Activated T-cell treated with anti-CD3 and anti-CD28 coated beads for 24 hours (primary cell): ENCODE data around the gene SLC5A1.

Experiments
- DNase-seq: peaks from one replicate; pipeline ENCODE4 v3.0.0-alpha.2; 2020; ENCODE audit warnings: low read depth

Gene SLC5A1

DNA sequence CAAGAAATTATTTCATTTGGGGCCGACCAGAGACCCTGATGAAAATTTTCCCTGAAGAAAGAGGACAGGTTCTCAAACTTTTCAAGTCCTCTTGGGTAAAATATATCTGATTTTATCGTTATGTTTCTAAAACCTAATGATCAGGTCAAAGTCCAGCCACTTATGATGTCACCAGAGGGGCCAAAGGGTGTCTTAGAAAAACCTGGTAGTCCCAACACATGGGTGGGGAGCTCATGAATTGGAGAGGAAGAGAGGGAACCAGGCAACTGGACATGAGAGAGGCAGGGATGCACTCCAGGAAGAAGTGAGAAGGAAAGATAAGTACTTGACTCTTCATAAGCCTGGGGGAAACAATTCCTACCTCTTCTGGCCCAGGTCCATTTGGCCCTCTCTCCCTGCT, 9.2 kb downstream of the SLC5A1 start:
- no peak for DNase-seq

GRCh38 chr22:32052936-32053791, 10.1 kb downstream of the SLC5A1 start:
- DNase-seq = no peak

GRCh38 chr22:32055069-32055468, 12.0 kb downstream of the SLC5A1 start:
- DNase-seq = no peak

- DNase-seq = no peak
Observed at GRCh38 chr22:32058656-32059260, 15.7 kb downstream of the SLC5A1 start.

DNA sequence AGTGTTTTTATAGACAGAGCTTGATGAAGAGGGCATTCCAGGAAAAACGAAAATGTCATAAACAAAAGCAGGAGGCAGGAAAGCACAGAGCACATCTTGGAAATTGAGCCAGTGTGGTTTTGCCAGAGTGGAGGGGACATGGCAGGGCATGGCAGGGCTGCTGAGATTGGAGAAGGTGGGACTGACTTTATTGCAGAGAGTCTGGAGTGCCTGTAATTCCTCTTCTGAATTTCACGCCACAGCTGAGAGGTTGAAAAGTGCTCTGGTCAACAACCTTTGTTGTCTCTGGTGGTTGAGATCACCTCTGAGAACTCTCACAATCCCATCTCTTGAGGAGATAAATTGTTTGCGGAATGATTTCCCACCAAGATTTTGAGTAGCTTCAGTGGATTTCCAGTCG, 16.4 kb downstream of the SLC5A1 start:
- DNase-seq = no peak

DNA sequence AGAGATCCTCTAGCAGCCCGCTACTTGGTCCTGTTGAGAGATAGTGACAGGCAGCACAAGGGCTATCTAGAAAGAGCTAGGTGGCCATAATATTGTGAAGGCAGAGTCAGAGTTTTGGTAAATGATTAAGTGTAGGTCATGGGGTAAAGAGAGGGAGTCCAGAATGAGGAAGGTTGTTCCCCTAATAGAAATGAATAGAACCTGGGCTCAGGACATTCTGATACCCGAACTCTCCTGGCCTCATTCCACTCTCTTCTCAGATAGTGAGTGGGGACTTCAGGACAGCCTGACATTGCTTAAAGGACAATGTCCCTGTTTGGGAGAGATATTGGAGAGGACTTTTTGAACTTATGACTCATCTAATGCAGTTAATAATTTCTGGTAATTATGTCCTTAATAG, 20.6 kb downstream of the SLC5A1 start:
- no peak for DNase-seq

DNA sequence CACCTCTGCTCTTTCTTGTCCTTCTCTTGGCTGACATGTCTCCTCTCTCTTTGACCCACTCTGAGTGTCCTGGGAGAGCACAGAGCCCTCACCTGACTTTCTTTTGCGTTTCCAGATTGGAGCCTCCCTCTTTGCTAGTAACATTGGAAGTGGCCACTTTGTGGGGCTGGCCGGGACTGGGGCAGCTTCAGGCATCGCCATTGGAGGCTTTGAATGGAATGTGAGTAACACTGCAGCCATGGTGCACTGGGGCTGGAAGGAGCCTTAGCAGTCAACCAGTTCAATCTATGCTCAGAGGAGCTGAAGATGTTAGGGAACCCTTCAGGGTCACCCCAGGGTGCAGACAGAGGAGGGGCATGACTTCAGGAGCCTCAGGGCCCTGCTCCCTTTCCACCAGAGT, 23.8 kb downstream of the SLC5A1 start:
- DNase-seq = no peak

DNA sequence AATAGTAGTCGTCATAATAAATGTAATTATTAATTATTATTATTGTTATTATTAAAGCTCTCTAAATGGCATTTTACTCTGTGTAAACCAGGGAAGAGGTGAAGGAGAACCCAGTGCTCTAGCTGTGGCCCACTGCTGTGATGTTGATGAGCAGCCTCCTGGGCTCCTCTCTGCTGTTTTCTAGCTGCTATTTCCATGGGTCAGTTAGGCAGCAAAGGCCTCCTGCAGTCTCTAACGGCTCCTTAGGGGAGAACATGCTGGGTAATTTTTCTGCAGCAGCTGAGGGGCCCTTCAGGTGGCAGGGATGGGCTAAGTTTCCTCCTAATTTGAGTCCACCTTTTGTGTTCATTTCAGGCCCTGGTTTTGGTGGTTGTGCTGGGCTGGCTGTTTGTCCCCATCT, 24.6 kb downstream of the SLC5A1 start:
- no peak for DNase-seq

DNA sequence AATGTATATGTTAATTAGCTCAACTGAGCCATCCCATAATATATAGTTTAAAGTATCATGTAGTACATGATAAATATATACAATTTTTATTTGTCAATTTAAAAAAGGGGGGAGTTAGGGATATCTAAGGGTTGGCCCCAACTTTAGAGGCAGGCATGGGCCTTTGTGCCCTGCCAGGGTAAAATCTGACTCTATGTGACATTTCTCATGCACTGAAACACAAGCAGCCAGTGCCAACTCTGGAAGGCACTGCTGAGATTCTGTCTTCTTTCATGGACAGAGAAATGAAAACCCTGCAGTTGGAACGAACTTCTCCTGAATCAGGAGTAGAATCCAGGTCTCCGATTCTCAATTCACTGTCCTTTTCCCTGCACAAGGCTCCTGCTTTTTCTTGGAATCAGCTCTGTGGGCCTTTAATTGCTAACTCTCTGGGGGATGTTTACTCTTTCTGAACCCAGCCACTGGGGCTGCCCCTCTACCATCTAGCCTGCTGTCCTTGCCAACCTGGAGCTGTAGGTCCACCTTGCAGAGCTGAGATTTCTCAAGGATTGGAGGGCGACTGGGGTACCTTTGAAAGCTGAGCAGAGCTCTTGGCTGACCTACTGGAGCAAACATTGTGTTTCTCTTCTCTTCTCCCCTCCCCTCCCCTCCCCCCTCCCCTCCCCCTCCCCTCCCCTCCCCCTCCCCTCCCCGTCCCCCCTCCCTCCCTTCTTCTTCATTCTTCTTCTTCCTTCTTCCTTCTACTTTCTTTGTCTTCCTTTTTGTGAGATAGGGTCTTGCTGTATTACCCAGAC, 26.7 kb downstream of the SLC5A1 start:
- DNase-seq = no peak

- DNase-seq = no peak
Observed at GRCh38 chr22:32073262-32073661, 30.2 kb downstream of the SLC5A1 start.

GRCh38 chr22:32073823-32074380, 30.8 kb downstream of the SLC5A1 start:
- no peak for DNase-seq

GRCh38 chr22:32075997-32076760, 33.1 kb downstream of the SLC5A1 start:
- no peak for DNase-seq

DNA sequence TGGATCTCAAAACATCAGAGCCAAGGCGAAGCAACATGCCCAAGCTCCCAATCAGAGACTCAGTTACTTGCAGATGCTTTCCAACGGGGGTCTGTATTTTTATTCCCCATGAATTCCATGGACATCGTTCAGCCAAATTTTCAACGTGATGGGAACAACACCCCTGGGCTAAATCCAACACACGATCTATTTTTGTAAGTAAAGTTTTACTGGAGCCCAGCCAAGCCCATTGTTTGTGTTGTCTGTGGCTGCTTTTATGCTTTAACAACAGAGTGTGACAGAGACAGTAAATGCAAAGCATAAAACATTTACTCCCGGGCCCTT, 33.7 kb downstream of the SLC5A1 start:
- DNase-seq = no peak

DNA sequence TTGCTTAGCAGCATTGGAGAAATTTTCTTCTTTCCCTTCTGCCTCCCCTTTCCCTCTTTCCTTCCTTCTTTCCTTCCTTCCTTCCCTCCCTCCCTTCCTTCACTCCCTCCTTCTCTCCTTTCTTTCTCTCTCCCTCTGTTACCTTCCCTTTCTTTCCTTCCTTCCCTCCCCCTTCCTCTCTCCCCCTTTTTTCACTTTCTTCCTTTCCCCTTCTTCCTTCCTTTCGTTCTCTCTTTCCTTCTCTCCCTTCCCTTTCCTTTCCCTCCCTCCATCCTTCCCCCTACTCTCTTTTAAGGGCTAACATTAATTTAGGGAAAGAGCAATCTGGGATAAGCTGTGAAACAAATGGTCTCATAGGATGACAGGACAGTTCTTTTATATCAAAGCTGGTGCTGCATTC, 34.1 kb downstream of the SLC5A1 start:
- DNase-seq = no peak

DNA sequence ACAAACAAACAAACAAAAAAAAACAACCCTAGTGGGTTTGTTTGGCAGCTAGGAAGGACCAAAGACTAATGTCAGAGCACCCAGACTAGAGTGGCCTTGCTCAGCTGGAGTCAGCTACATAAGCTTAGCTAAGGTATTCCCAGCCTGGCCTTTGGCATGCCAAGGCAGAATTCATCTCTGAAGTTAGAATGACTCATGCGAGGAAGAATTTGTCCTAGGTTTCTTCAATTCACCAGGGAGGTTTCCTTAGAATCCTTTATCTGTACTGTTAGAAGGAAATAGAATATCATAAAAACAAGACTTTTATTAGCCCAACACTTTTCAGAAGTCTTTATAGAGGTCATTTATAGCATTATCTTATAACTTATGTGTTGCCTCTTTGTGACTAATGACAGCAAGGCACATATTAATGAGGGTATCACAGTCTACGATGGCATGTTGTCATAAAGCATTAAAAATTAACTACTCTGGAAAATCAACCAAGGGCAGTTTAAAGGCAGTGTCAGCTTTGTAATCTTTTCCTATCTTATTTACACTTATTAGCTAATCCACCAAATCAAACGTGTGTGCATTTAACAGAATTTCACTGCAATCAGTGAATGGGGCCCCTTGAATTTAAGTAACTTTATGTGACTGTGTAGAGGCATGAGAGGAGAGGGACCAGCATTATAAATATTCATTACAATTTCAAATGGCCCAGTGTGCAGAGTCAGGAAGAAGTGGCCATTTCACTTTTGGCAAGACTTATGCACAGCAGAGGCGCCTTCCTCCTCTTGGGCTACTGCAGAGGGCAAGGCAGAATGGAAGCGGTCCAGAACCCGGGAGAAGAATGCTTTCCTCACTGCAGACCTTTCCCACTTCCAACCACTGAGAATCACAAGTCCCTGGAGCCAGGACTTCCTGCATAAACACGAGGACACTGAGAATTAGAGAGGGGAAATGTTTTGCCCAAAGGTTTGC, 36.3 kb downstream of the SLC5A1 start:
- DNase-seq = no peak

GRCh38 chr22:32080904-32081303, 37.8 kb downstream of the SLC5A1 start:
- DNase-seq = peak; percentile 24

- DNase-seq = no peak
Observed at GRCh38 chr22:32082331-32082730, 39.3 kb downstream of the SLC5A1 start.

GRCh38 chr22:32083000-32083399, 39.9 kb downstream of the SLC5A1 start:
- DNase-seq = no peak

- no peak for DNase-seq
Observed at GRCh38 chr22:32083814-32084213, 40.8 kb downstream of the SLC5A1 start.

DNA sequence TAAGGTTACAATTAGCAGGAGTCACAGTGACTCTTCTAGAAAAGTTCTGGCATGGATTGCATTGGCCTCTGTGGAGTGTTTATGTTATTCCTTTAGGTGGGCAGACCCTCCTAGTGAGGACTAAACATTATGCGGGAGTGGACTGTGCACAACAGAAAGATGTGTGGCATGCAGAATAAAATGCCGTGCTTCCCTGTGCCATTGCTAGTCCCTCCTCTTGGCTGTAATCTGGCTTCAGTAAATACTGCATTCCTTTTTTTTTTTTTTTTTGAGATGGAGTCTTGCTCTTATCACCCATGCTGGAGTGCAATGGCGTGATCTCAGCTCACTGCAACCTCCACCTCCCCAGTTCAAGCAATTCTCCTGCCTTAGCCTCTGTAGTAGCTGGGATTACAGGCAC, 45.0 kb downstream of the SLC5A1 start:
- no peak for DNase-seq

- DNase-seq = no peak
Observed at GRCh38 chr22:32097018-32097417, 54.0 kb downstream of the SLC5A1 start.
